GM23248 (cell line): Measurements from ENCODE around the gene MAGI1.

Source experiments
- EZH2 ChIP-seq: fragments of 200-600 bp; sonication (generic); IDR thresholded peaks from 2 replicates; pipeline ENCODE4 v1.6.1; 2018; ENCODE audit warnings: antibody characterized with exemption, mild to moderate bottlenecking; ENCODE audit not compliant: insufficient read depth, poor library complexity, severe bottlenecking
- EZH2phosphoT487 ChIP-seq: fragments of 200-600 bp; sonication (generic); IDR thresholded peaks from 2 replicates; pipeline ENCODE4 v1.6.1; 2018; ENCODE audit warnings: antibody characterized with exemption, moderate library complexity, mild to moderate bottlenecking, low read depth; ENCODE audit not compliant: insufficient read depth

DNA sequence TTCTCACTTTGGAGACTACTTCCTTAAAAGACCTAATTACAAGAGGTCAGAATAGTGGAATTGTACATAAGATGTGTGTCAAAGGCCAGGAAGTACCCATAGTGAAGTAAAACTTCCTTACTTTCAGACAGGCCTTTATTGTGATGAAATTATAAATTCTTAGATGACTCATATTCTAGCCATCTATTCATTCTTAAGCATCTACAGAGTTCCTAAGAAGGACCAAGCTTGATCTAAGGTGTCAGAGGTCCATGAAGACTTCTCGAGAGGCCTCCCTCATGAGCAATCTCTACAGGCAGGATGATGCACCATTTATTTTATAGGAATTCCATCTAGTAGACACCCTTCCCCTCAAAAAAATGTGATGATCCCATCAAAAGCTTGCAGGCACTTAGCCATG, 493.3 kb downstream of the MAGI1 start:
- TF ChIP-seq EZH2 (no peak), EZH2phosphoT487 (no peak)
